HepG2 (cell line): ENCODE data around the gene HSCB. TPM values are rescaled to one million over a fixed set of nuclear protein-coding genes. Genes with fewer than 3 reads are reported as not detected.

Experiments
- ATAD3A ChIP-seq: sonication (generic); formaldehyde crosslinking; IDR thresholded peaks from 2 replicates; pipeline ENCODE4 v1.4.0; 2020; ENCODE audit warnings: missing genetic modification reagents
- CREB1 ChIP-seq, 2 experiments: fragments of 450-650 bp in 1 of 2; IDR thresholded peaks; 2 replicates each; pipeline ENCODE4 v1.6.1; 2016 to 2017; ENCODE audit warnings: control low read depth in 1 of 2, mild to moderate bottlenecking in 1 of 2, missing compliant biosample characterization in 1 of 2, missing genetic modification characterization in 1 of 2
- GATAD1 ChIP-seq: IDR thresholded peaks from 2 replicates; pipeline ENCODE4 v1.6.1; 2016; ENCODE audit warnings: missing genetic modification reagents, missing compliant biosample characterization
- HNF4G ChIP-seq, 2 experiments: sonication (generic) in 1 of 2; formaldehyde crosslinking in 1 of 2; IDR thresholded peaks; 2 replicates each; pipeline versions ENCODE4 v1.4.0 to v1.6.1; 2011 to 2020; ENCODE audit warnings: borderline replicate concordance in 2 of 2, low read depth in 2 of 2, mild to moderate bottlenecking in 2 of 2, low read length in 1 of 2, missing genetic modification reagents in 1 of 2, moderate library complexity in 1 of 2
- POLR2G ChIP-seq: fragments of 200-400 bp; formaldehyde crosslinking; IDR thresholded peaks from 2 replicates; pipeline ENCODE4 v1.6.1; 2018; ENCODE audit warnings: mild to moderate bottlenecking, low read depth, low read length, moderate library complexity
- RARA ChIP-seq: IDR thresholded peaks from 2 replicates; pipeline ENCODE4 v1.6.1; 2016; ENCODE audit warnings: missing genetic modification reagents, missing compliant biosample characterization
- SP2 ChIP-seq: sonication (generic); formaldehyde crosslinking; IDR thresholded peaks from 2 replicates; pipeline ENCODE4 v1.5.1; 2020; ENCODE audit warnings: mild to moderate bottlenecking, missing genetic modification reagents
- THYN1 ChIP-seq: sonication (generic); formaldehyde crosslinking; IDR thresholded peaks from 2 replicates; pipeline ENCODE4 v1.8.1; 2023; ENCODE audit warnings: low read depth, mild to moderate bottlenecking, moderate library complexity, missing genetic modification reagents, borderline replicate concordance
- ZBTB42 ChIP-seq: sonication (generic); formaldehyde crosslinking; IDR thresholded peaks from 2 replicates; pipeline ENCODE4 v1.5.0; 2020; ENCODE audit warnings: mild to moderate bottlenecking, missing genetic modification reagents
- ZFP62 ChIP-seq: sonication (generic); formaldehyde crosslinking; IDR thresholded peaks from 2 replicates; pipeline ENCODE4 v1.4.0; 2020; ENCODE audit warnings: missing genetic modification reagents
- ZNF331 ChIP-seq: sonication (generic); formaldehyde crosslinking; IDR thresholded peaks from 2 replicates; pipeline ENCODE4 v1.4.0; 2020; ENCODE audit warnings: missing genetic modification reagents
- ZNF510 ChIP-seq: sonication (generic); formaldehyde crosslinking; IDR thresholded peaks from 2 replicates; pipeline ENCODE4 v1.4.0; 2020; ENCODE audit warnings: low read depth, mild to moderate bottlenecking, missing genetic modification reagents
- ZNF747 ChIP-seq: sonication (generic); formaldehyde crosslinking; IDR thresholded peaks from 2 replicates; pipeline ENCODE4 v1.8.1; 2023; ENCODE audit warnings: missing genetic modification reagents, mild to moderate bottlenecking, borderline replicate concordance
- ZNF780A ChIP-seq: sonication (generic); formaldehyde crosslinking; IDR thresholded peaks from 2 replicates; pipeline ENCODE4 v1.8.0; 2022; ENCODE audit warnings: mild to moderate bottlenecking, missing genetic modification reagents, moderate library complexity
- polyA plus RNA-seq, 8 experiments: library from polyadenylated mRNA; depleted of rRNA in 3 of 8; stranded (reverse) in 7 of 8; unstranded in 1 of 8; fragments of >200 nt; fragmentation: Illumina TruSeq in 4 of 8; extraction: Trizol in 4 of 8; gene quantifications; 2 replicates each; pipeline versions ENCODE4 v1.2.1 to v1.2.3, GENCODE V29; 2011 to 2016; ENCODE audit warnings: low read depth in 4 of 8, missing spikeins in 1 of 8, mixed read lengths in 1 of 8; ENCODE audit not compliant: insufficient read depth in 1 of 8
- total RNA-seq, 5 experiments: library from RNA; depleted of rRNA; stranded (reverse); fragments of >200 nt; fragmentation: Illumina TruSeq; extraction: Trizol; gene quantifications; 2 replicates each; pipeline ENCODE4 v1.2.3, GENCODE V29; 2016; ENCODE audit warnings: low read depth in 1 of 5
- TF ChIP-seq, protein P1 (sequence below): IDR thresholded peaks from 2 replicates; pipeline ENCODE4 v1.6.1; 2012; ENCODE audit warnings: low read depth, low read length, improper control_type of control experiment
- TF ChIP-seq, protein P2 (sequence below): sonication (generic); formaldehyde crosslinking; IDR thresholded peaks from 2 replicates; pipeline ENCODE4 v1.8.1; 2022; ENCODE audit warnings: low read depth, mild to moderate bottlenecking, missing genetic modification reagents
- TF ChIP-seq, protein P3 (sequence below): sonication (generic); formaldehyde crosslinking; IDR thresholded peaks from 2 replicates; pipeline ENCODE4 v1.9.0; 2021; ENCODE audit warnings: missing genetic modification reagents, borderline replicate concordance
- TF ChIP-seq, protein P4 (sequence below): sonication (generic); formaldehyde crosslinking; IDR thresholded peaks from 2 replicates; pipeline ENCODE4 v1.9.0; 2021; ENCODE audit warnings: missing genetic modification reagents, mild to moderate bottlenecking, borderline replicate concordance
- TF ChIP-seq, protein P5 (sequence below): sonication (generic); formaldehyde crosslinking; IDR thresholded peaks from 2 replicates; pipeline ENCODE4 v1.8.0; 2022; ENCODE audit warnings: missing genetic modification reagents, low read depth, mild to moderate bottlenecking, borderline replicate concordance

The HSCB gene
- total and polyA plus RNA-seq, 2 of the 13 experiments (the other 11 are each of a cell fraction or from before 2014, with no cell fraction given), result 15.4 to 20.9 TPM

DNA sequence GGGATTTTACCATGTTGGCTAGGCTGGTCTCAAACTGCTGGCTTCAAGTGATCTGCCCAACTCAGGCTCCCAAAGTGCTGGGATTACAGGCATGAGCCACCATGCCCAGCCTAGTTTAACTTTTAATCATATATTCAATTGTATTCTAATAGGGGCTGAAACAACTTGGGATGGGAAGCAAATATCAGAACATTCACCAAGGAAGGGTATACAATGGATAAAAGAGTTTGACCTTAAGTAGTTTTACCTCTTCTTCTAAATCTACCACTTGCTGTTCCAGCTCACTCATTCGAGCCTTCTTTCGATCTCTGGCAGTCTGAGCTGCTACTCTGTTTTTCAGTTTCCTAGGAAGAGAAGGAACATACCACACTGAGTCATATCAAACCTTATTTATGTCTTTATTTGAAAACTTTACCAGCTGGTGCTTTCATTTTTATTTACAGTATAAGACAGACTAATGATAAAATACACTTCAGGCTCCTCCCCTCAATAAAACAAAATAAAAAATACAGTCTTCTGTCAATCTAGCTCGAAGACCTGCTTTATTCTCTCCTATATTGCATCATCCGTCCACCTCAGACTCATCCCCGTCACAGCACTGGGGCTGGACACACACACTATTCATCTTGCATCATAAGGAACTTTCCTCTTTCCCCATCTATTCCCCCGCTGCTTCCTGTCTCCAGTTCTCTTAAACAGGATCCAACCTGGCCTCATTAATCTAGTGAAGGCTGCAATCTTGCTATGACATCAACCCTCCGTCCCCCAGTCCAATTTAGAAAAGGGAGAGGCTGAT, 57.2 kb downstream of the HSCB start (continued):
- no peak for TF ChIP-seq GATAD1 (CRISPR knock-in tag)
- TF ChIP-seq ZBTB42, result no peak
- no peak for TF ChIP-seq ZNF780A (CRISPR knock-in tag)
- TF ChIP-seq, protein P1, sequence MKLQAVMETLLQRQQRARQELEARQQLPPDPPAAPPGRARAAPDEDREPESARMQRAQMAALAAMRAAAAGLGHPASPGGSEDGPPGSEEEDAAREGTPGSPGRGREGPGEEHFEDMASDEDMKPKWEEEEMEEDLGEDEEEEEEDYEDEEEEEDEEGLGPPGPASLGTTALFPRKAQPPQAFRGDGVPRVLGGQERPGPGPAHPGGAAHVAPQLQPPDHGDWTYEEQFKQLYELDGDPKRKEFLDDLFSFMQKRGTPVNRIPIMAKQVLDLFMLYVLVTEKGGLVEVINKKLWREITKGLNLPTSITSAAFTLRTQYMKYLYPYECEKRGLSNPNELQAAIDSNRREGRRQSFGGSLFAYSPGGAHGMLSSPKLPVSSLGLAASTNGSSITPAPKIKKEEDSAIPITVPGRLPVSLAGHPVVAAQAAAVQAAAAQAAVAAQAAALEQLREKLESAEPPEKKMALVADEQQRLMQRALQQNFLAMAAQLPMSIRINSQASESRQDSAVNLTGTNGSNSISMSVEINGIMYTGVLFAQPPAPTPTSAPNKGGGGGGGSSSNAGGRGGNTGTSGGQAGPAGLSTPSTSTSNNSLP, result no peak
- 0 out of 2 replicates have a peak, but pooled peaks have one; percentile 1 for TF ChIP-seq ZNF747
- no peak for TF ChIP-seq SP2 (CRISPR knock-in tag)
- no peak for TF ChIP-seq HNF4G (IDR thresholded peaks at IDR 0.05; ENCODE audit: borderline replicate concordance, low read depth, low read length)
- TF ChIP-seq HNF4G (CRISPR knock-in tag; IDR thresholded peaks at IDR 0.05; ENCODE audit: borderline replicate concordance, low read depth), result no peak
- TF ChIP-seq, protein P2, sequence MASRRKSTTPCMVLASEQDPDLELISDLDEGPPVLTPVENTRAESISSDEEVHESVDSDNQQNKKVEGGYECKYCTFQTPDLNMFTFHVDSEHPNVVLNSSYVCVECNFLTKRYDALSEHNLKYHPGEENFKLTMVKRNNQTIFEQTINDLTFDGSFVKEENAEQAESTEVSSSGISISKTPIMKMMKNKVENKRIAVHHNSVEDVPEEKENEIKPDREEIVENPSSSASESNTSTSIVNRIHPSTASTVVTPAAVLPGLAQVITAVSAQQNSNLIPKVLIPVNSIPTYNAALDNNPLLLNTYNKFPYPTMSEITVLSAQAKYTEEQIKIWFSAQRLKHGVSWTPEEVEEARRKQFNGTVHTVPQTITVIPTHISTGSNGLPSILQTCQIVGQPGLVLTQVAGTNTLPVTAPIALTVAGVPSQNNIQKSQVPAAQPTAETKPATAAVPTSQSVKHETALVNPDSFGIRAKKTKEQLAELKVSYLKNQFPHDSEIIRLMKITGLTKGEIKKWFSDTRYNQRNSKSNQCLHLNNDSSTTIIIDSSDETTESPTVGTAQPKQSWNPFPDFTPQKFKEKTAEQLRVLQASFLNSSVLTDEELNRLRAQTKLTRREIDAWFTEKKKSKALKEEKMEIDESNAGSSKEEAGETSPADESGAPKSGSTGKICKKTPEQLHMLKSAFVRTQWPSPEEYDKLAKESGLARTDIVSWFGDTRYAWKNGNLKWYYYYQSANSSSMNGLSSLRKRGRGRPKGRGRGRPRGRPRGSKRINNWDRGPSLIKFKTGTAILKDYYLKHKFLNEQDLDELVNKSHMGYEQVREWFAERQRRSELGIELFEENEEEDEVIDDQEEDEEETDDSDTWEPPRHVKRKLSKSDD (CRISPR knock-in tag), result no peak
- TF ChIP-seq ZNF510, result no peak
- TF ChIP-seq ZFP62, result no peak
- TF ChIP-seq, protein P3, sequence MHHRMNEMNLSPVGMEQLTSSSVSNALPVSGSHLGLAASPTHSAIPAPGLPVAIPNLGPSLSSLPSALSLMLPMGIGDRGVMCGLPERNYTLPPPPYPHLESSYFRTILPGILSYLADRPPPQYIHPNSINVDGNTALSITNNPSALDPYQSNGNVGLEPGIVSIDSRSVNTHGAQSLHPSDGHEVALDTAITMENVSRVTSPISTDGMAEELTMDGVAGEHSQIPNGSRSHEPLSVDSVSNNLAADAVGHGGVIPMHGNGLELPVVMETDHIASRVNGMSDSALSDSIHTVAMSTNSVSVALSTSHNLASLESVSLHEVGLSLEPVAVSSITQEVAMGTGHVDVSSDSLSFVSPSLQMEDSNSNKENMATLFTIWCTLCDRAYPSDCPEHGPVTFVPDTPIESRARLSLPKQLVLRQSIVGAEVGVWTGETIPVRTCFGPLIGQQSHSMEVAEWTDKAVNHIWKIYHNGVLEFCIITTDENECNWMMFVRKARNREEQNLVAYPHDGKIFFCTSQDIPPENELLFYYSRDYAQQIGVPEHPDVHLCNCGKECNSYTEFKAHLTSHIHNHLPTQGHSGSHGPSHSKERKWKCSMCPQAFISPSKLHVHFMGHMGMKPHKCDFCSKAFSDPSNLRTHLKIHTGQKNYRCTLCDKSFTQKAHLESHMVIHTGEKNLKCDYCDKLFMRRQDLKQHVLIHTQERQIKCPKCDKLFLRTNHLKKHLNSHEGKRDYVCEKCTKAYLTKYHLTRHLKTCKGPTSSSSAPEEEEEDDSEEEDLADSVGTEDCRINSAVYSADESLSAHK (CRISPR knock-in tag), result no peak
- TF ChIP-seq, protein P4, sequence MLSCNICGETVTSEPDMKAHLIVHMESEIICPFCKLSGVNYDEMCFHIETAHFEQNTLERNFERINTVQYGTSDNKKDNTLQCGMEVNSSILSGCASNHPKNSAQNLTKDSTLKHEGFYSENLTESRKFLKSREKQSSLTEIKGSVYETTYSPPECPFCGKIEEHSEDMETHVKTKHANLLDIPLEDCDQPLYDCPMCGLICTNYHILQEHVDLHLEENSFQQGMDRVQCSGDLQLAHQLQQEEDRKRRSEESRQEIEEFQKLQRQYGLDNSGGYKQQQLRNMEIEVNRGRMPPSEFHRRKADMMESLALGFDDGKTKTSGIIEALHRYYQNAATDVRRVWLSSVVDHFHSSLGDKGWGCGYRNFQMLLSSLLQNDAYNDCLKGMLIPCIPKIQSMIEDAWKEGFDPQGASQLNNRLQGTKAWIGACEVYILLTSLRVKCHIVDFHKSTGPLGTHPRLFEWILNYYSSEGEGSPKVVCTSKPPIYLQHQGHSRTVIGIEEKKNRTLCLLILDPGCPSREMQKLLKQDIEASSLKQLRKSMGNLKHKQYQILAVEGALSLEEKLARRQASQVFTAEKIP, result no peak
- no peak for TF ChIP-seq THYN1 (CRISPR knock-in tag)
- TF ChIP-seq CREB1 (IDR thresholded peaks at IDR 0.05), result peak; percentile 64
- TF ChIP-seq CREB1 (CRISPR knock-in tag; IDR thresholded peaks at IDR 0.05), result no peak
- TF ChIP-seq POLR2G, result peak; percentile 78
- TF ChIP-seq, protein P5, sequence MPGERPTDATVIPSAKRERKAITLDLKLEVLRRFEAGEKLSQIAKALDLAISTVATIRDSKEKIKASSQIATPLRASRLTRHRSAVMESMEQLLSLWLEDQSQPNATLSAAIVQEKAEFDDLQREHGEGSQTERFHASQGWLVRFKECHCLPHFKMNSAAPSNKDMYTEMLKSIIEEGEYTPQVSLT (CRISPR knock-in tag), result no peak
- no peak for TF ChIP-seq RARA (CRISPR knock-in tag)
- 0 out of 2 replicates have a peak, but pooled peaks have one; percentile 0 for TF ChIP-seq ZNF331 (CRISPR knock-in tag)
- no peak for TF ChIP-seq ATAD3A (CRISPR knock-in tag)
